B cell (primary cell): ENCODE data around the gene PTPRN. TPM values are rescaled to one million over a fixed set of nuclear protein-coding genes. Genes with fewer than 3 reads are reported as not detected.

ENCODE experiments used
- ATAC-seq: fragments of 200-7000 bp; cut with Tn5 transposase; one replicate; pipeline ENCODE4 v1.10.0; 2021; ENCODE audit warnings: low read depth, mild to moderate bottlenecking, moderate number of reproducible peaks, moderate library complexity
- CTCF ChIA-PET: fragments of 350-600 bp; sonication (Branson Sonifier 250); formaldehyde crosslinking; loops from one replicate; lab custom pipeline; 2021; ENCODE audit warnings: antibody characterized with exemption, inconsistent platforms; lab: Charles Lee
- POLR2A ChIA-PET: fragments of 350-600 bp; sonication (Branson Sonifier 250); formaldehyde crosslinking; loops from one replicate; lab custom pipeline; 2021; ENCODE audit warnings: antibody characterized with exemption; lab: Charles Lee
- DNase-seq: peaks from one replicate; pipeline ENCODE4 v3.0.0; 2013
- H2AFZ ChIP-seq: 2 replicates; pipeline ENCODE4 v1.6.1; 2012; ENCODE audit warnings: mild to moderate bottlenecking, low read depth, low read length; ENCODE audit not compliant: insufficient read depth, poor library complexity, severe bottlenecking
- H3K27ac ChIP-seq, 2 donors: 1 replicate in 1 of 2; 2 replicates in 1 of 2; pipeline ENCODE4 v1.5.1; 2012 to 2013; ENCODE audit warnings: low read length in 2 of 2, mild to moderate bottlenecking in 2 of 2, moderate library complexity in 1 of 2
- H3K27me3 ChIP-seq, 4 experiments: fragments of 200-600 bp in 1 of 4; sonication (generic) in 1 of 4; replicated peaks in 1 of 4; 1 replicate in 2 of 4; 2 replicates in 2 of 4; pipeline versions ENCODE4 v1.6.1 to v1.7.0; 2013 to 2016; ENCODE audit warnings: low read length in 3 of 4, mild to moderate bottlenecking in 2 of 4, mixed read lengths in 1 of 4, moderate library complexity in 1 of 4; ENCODE audit not compliant: insufficient read depth in 4 of 4, control insufficient read depth in 3 of 4; ENCODE audit errors: control extremely low read depth in 1 of 4
- H3K36me3 ChIP-seq, 2 experiments: replicated peaks in 1 of 2; 1 replicate in 1 of 2; 2 replicates in 1 of 2; pipeline versions ENCODE4 v1.6.1 to v1.7.1; 2013; ENCODE audit warnings: low read length in 1 of 2; ENCODE audit not compliant: insufficient read depth in 2 of 2, control insufficient read depth in 1 of 2; ENCODE audit errors: control extremely low read depth in 1 of 2, extremely low read depth in 1 of 2
- H3K4me1 ChIP-seq, 2 donors: fragments of 200-600 bp in 1 of 2; sonication (generic) in 1 of 2; 1 replicate in 1 of 2; 2 replicates in 1 of 2; pipeline versions ENCODE4 v1.5.1 to v1.6.1; 2013 to 2017; ENCODE audit warnings: low read length in 2 of 2; ENCODE audit not compliant: control insufficient read depth in 2 of 2, insufficient read depth in 2 of 2
- H3K4me2 ChIP-seq: replicated peaks from 2 replicates; pipeline ENCODE3; 2012; ENCODE audit warnings: mild to moderate bottlenecking, low read depth, low read length; ENCODE audit not compliant: poor library complexity, severe bottlenecking
- H3K4me3 ChIP-seq, 5 experiments: fragments of 200-600 bp in 1 of 5; sonication (generic) in 1 of 5; 1 replicate in 3 of 5; 2 replicates in 2 of 5; pipeline versions ENCODE4 v1.5.1 to v1.7.0; 2011 to 2016; ENCODE audit warnings: low read length in 4 of 5, mild to moderate bottlenecking in 4 of 5, low read depth in 2 of 5, control low read depth in 1 of 5, moderate library complexity in 1 of 5; ENCODE audit not compliant: insufficient read depth in 1 of 5; ENCODE audit errors: control extremely low read depth in 1 of 5, extremely low read depth in 1 of 5
- H3K79me2 ChIP-seq: fragments of 200-600 bp; sonication (generic); one replicate; pipeline ENCODE4 v1.6.0; 2016; ENCODE audit warnings: low read length; ENCODE audit not compliant: control insufficient read depth, insufficient read depth
- H3K9ac ChIP-seq: fragments of 200-600 bp; sonication (generic); 2 replicates; pipeline ENCODE4 v1.6.1; 2017; ENCODE audit warnings: mild to moderate bottlenecking, low read length, moderate library complexity
- H3K9me3 ChIP-seq, 3 donors: one replicate each; pipeline versions ENCODE4 v1.6.1 to v1.7.1; 2013; ENCODE audit warnings: low read length in 2 of 3; ENCODE audit not compliant: control insufficient read depth in 2 of 3, insufficient read depth in 1 of 3; ENCODE audit errors: control extremely low read depth in 1 of 3
- H4K20me1 ChIP-seq: 2 replicates; pipeline ENCODE4 v1.6.0; 2012; ENCODE audit warnings: mild to moderate bottlenecking, low read length; ENCODE audit not compliant: insufficient read depth, control insufficient read depth, poor library complexity, severe bottlenecking
- H3K27ac Mint-ChIP-seq: one replicate; pipeline ENCODE4 v1.8.0; 2021; ENCODE audit warnings: mixed read lengths
- H3K27me3 Mint-ChIP-seq: one replicate; pipeline ENCODE4 v1.8.0; 2021; ENCODE audit warnings: mixed read lengths
- H3K4me1 Mint-ChIP-seq: one replicate; pipeline ENCODE4 v1.8.0; 2021; ENCODE audit warnings: mixed read lengths
- H3K4me3 Mint-ChIP-seq: one replicate; pipeline ENCODE4 v1.8.0; 2021; ENCODE audit warnings: mixed read lengths
- H3K9me3 Mint-ChIP-seq: one replicate; pipeline ENCODE4 v1.8.0; 2022; ENCODE audit warnings: mixed read lengths; ENCODE audit not compliant: insufficient read depth
- CTCF ChIP-seq: fragments of 200-600 bp; IDR thresholded peaks from one replicate; pipeline ENCODE4 v1.8.0; 2022; ENCODE audit warnings: antibody characterized with exemption, mild to moderate bottlenecking
- EZH2 ChIP-seq: IDR thresholded peaks from 2 replicates; pipeline ENCODE4 v1.6.1; 2012; ENCODE audit warnings: borderline replicate concordance, low read depth, mild to moderate bottlenecking, moderate library complexity, low read length; ENCODE audit not compliant: insufficient read depth, poor library complexity, severe bottlenecking
- WGBS: methylation state at CpG from one replicate; pipeline ENCODE4 v1.1.5; 2013; ENCODE audit warnings: missing lambda C conversion rate; ENCODE audit not compliant: insufficient coverage; 5-methylcytosine and 5-hydroxymethylcytosine counted together
- intact Hi-C: fragments of 100-400 bp; cut with micrococcal nuclease; formaldehyde crosslinking; loops from one replicate; pipeline ENCODE4 v1.10.0; 2022
- polyA plus RNA-seq: library from polyadenylated mRNA; depleted of rRNA; stranded (reverse); fragments of >200 nt; gene quantifications from 2 replicates; pipeline ENCODE4 v1.2.3, GENCODE V29; 2012
- total RNA-seq, 2 donors: library from RNA; stranded (reverse); fragments of 120-200 nt in 1 of 2; gene quantifications; 1 replicate in 1 of 2; 2 replicates in 1 of 2; pipeline versions ENCODE4 v1.2.3 to v1.2.4, GENCODE V29; 2013 to 2022

The PTPRN gene
- total and polyA plus RNA-seq, 2 donors (not counting 1 experiment from before 2014, with no cell fraction given), result 0.04 TPM; not detected in 1

GRCh38 chr2:219327719-219328118 lies 18.5 kb upstream of the PTPRN start:
- Mint-ChIP-seq H3K4me1 (no peaks in the 10 kb centered on the region), H3K4me3 (no peak overlapping the region), H3K9me3 (no peaks in the 10 kb centered on the region), H3K27me3 (peaks cover 77% of the 10 kb centered on the region), H3K27ac (no peak overlapping the region)
- ATAC-seq (no peak), DNase-seq (no peak)
- H3K9ac ChIP-seq, result no peak overlapping the region
- no peak overlapping the region for H3K27ac ChIP-seq
- no peaks in the 10 kb centered on the region for H3K4me1 ChIP-seq
- intact Hi-C loops, result no loop called here
- no peaks in the 10 kb centered on the region for H3K79me2 ChIP-seq
- H3K27me3 ChIP-seq, result peaks cover 0 to 64% (median 17%) of the 10 kb centered on the region in 4 experiments
- CTCF ChIA-PET, result no interaction called here
- H2AFZ ChIP-seq, result no peak overlapping the region
- H4K20me1 ChIP-seq, result no peaks in the 10 kb centered on the region
- no peak for TF ChIP-seq EZH2
- TF ChIP-seq CTCF, result no peak
- peaks cover 0 to 12% (median 0%) of the 10 kb centered on the region in 3 donors for H3K9me3 ChIP-seq
- no peak overlapping the region for H3K4me3 ChIP-seq
- POLR2A ChIA-PET, result no interaction called here
- H3K36me3 ChIP-seq, result no peaks in the 10 kb centered on the region
- no peak overlapping the region for H3K4me2 ChIP-seq
- 80% methylated on average over 2 of the region's 2 CpGs for WGBS

DNA sequence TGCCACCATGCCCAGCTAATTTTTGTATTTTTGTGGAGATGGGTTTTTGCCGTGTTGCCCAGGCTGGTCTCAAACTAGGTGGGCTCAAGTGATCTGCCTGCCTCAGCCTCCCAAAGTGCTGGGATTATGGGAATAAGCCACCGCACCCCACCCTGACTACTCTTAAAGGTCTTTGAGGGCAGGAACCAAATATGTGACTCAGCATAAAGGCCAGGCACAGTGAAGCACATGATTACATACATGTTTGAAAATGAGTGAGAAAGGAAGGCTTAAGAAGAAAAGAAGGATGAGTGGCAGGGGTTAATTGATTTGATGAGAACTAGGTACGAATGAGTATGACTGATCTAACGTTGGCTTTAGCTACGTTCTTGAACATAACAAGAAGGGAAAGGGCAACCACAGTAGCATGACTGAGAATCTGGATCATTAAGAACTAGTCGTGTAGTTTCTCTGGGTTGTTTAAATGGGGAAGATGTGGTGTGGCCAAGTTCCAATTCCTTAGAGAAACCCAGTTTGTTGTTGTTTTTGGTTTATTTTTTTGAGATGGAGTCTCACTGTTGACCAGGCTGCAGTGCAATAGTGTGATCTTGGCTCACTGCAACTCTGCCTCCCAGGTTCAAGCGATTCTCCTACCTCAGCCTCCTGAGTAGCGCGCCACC lies 16.6 kb upstream of the PTPRN start:
- CTCF ChIA-PET, result no interaction called here

More for the DNA sequence above, 16.6 kb upstream of the PTPRN start:
- Histone ChIP-seq H3K27ac (no peak overlapping the region), H3K9me3 (no peaks in the 10 kb centered on the region), H2AFZ (no peak overlapping the region), H3K4me1 (no peaks in the 10 kb centered on the region), H3K27me3 (peaks cover 0 to 52% (median 7%) of the 10 kb centered on the region in 4 experiments), H4K20me1 (no peaks in the 10 kb centered on the region), H3K4me2 (no peak overlapping the region), H3K9ac (no peak overlapping the region), H3K79me2 (no peaks in the 10 kb centered on the region), H3K36me3 (no peaks in the 10 kb centered on the region), H3K4me3 (no peak overlapping the region)
- Mint-ChIP-seq H3K27ac (no peak overlapping the region), H3K4me1 (peaks cover 3% of the 10 kb centered on the region), H3K9me3 (no peaks in the 10 kb centered on the region), H3K27me3 (peaks cover 73% of the 10 kb centered on the region), H3K4me3 (no peak overlapping the region)
- no peak for TF ChIP-seq CTCF
- TF ChIP-seq EZH2, result no peak
- ATAC-seq, result no peak
- POLR2A ChIA-PET, result no interaction called here
- 40% methylated on average over 6 of the region's 9 CpGs for WGBS
- intact Hi-C loops, result no loop called here
- DNase-seq, result no peak
